Heart right ventricle (tissue), 16 donors: ENCODE measurements around the gene PKN2. TPM values are rescaled to one million over a fixed set of nuclear protein-coding genes. Genes with fewer than 3 reads are reported as not detected.
A peak's percentile ranks its signal among the peaks of the same experiment; 100 is the strongest.

Experiments used
- ATAC-seq, 8 donors: fragments of 200-7000 bp; cut with Tn5 transposase; one replicate each; pipeline ENCODE4 v1.9.1; 2020; ENCODE audit warnings: mild to moderate bottlenecking in 8 of 8, moderate library complexity in 8 of 8, moderate number of reproducible peaks in 1 of 8
- DNase-seq, 2 donors: peaks; one replicate each; pipeline ENCODE4 v3.0.0-alpha.2; 2020
- H3K27ac ChIP-seq, 10 donors: fragments of 200-600 bp; sonication (generic) in 2 of 10; one replicate each; pipeline versions ENCODE4 v1.5.0 to v1.8.0; 2020 to 2022; ENCODE audit warnings: mild to moderate bottlenecking in 3 of 10
- H3K27me3 ChIP-seq, 7 donors: fragments of 200-600 bp; one replicate each; pipeline ENCODE4 v1.8.0; 2021 to 2022; ENCODE audit warnings: mild to moderate bottlenecking in 2 of 7
- H3K36me3 ChIP-seq, 9 donors: fragments of 200-600 bp; sonication (generic) in 1 of 9; one replicate each; pipeline versions ENCODE4 v1.5.0 to v1.8.0; 2020 to 2022; ENCODE audit warnings: mild to moderate bottlenecking in 2 of 9
- H3K4me1 ChIP-seq, 9 donors: fragments of 200-600 bp; sonication (generic) in 1 of 9; one replicate each; pipeline versions ENCODE4 v1.5.0 to v1.8.0; 2020 to 2022; ENCODE audit warnings: mild to moderate bottlenecking in 4 of 9
- H3K4me3 ChIP-seq, 10 donors: fragments of 200-600 bp; sonication (generic) in 2 of 10; one replicate each; pipeline versions ENCODE4 v1.5.0 to v1.8.0; 2020 to 2022; ENCODE audit warnings: mild to moderate bottlenecking in 7 of 10, moderate library complexity in 2 of 10
- H3K9me3 ChIP-seq, 11 donors: fragments of 200-600 bp in 10 of 11; sonication (generic) in 2 of 11; one replicate each; pipeline versions ENCODE4 v1.5.0 to v1.8.0; 2013 to 2022; ENCODE audit warnings: mild to moderate bottlenecking in 2 of 11, control low read depth in 1 of 11, moderate library complexity in 1 of 11
- CTCF ChIP-seq, 9 donors: fragments of 200-600 bp; sonication (generic) in 2 of 9; IDR thresholded peaks; one replicate each; pipeline versions ENCODE4 v1.5.0 to v1.8.0; 2021 to 2022; ENCODE audit warnings: antibody characterized with exemption in 9 of 9, mild to moderate bottlenecking in 5 of 9, moderate library complexity in 1 of 9
- WGBS, 2 donors: extraction: QIAGEN DNeasy Blood & Tissue Kit; methylation state at CpG; one replicate each; pipeline ENCODE4 v1.1.7; 2013; ENCODE audit warnings: inconsistent platforms in 1 of 2; 5-methylcytosine and 5-hydroxymethylcytosine counted together
- intact Hi-C, 10 donors: fragments of 100-400 bp; cut with DNase I; formaldehyde crosslinking; loops; one replicate each; pipeline versions ENCODE4 v1.11.1 to v1.14.2; 2022
- polyA plus RNA-seq, 2 donors: library from polyadenylated mRNA; stranded (reverse); fragments of 200-250 nt; gene quantifications; one replicate each; pipeline ENCODE4 v1.2.3, GENCODE V29; 2013
- total RNA-seq, 10 donors: library from RNA; stranded (reverse); fragmentation: NEBNext Ultra II Directional in 3 of 10; extraction: Animal tissue kit (Norgen Biotek cat#: 25700) in 3 of 10; gene quantifications; one replicate each; pipeline versions ENCODE4 v1.2.1 to v1.2.4, GENCODE V29; 2021 to 2023
- donor health status: Arrhythmogenic right ventricular cardiomyopathy.
- donor health status: ischemic (EF 13 %, LVEDD 7.1; RV severe dilation, severe dysfunction).
- donor health status: healthy with polysubstance abuse.
- donor health status: DM: no; HTN: yes; CAD: no.
- donor health status: DM: no; HTN: no; CAD: no.
- donor health status: ischemic (EF 25% LVEDD 6.9; RV normal size, moderate dysfunction).
- donor health status: ischemic (EF 25% LVEDD 5.7; RV mildly dilated, moderate dysfunction).
- donor health status: healthy.
- donor health status: DM: yes; HTN: yes; CAD: no.
- donor health status: Ischemic cardiomyopathy.
- donor health status: ischemic (EF 35%, LVEDD 5.7; RV mildly dilated, moderate dysfunction).
- donor health status: nonischemic (EF 11% LVEDD 7.7; RV severe dilation, severe dysfunction).
- donor health status: DM: yes; HTN: yes; CAD: no.
- donor health status: PGD.
- donor health status: ischemic (EF 29% LVEDD 5.4; RV normal size, mild dysfunction).
- donor health status: nonischemic (EF 23%, LVEDD 6.1; RV moderate dilation, normal function).

Gene PKN2
- total and polyA plus RNA-seq, 12 donors, result 6.2 to 42.8 (median 33.6) TPM

GRCh38 chr1:88873737-88874349 is 189.8 kb downstream of the PKN2 start:
- Histone ChIP-seq H3K36me3 (peaks cover 0 to 22% (median 0%) of the 10 kb centered on the region in 9 donors), H3K4me3 (no peak overlapping the region), H3K27ac (peak overlapping the region in 1 of 10 donors; percentile 59), H3K27me3 (no peaks in the 10 kb centered on the region), H3K9me3 (no peaks in the 10 kb centered on the region), H3K4me1 (peaks cover 0 to 53% (median 37%) of the 10 kb centered on the region in 9 donors)
- ATAC-seq (no peak), DNase-seq (no peak)
- 56 to 62% methylated on average over 5 of the region's 5 CpGs for WGBS, 2 donors
- intact Hi-C loops, result loop anchor here in 3 of 10 donors (2.0 to 10.0 kb wide), 3 partner anchors 217 to 219 kb away; no protein-coding TSS in a partner anchor
- TF ChIP-seq CTCF (IDR thresholded peaks at IDR 0.05), result no peak

GRCh38 chr1:88875595-88875994 is 191.5 kb downstream of the PKN2 start:
- DNase-seq (no peak), ATAC-seq (no peak)
- intact Hi-C loops, result loop anchor here in 5 of 10 donors (2.0 to 10.0 kb wide), 3 partner anchors 218 to 221 kb away; no protein-coding TSS in a partner anchor
- no peak overlapping the region for H3K4me3 ChIP-seq
- H3K36me3 ChIP-seq, result peaks cover 0 to 39% (median 3%) of the 10 kb centered on the region in 9 donors
- H3K9me3 ChIP-seq, result no peaks in the 10 kb centered on the region
- TF ChIP-seq CTCF (IDR thresholded peaks at IDR 0.05), result no peak
- H3K4me1 ChIP-seq, result peaks cover 0 to 54% (median 35%) of the 10 kb centered on the region in 9 donors
- no peak overlapping the region for H3K27ac ChIP-seq
- H3K27me3 ChIP-seq, result no peaks in the 10 kb centered on the region
- WGBS, 2 donors, result 92 to 93% methylated on average over 4 of the region's 4 CpGs

GRCh38 chr1:88876573-88877365 is 192.7 kb downstream of the PKN2 start:
- ATAC-seq (no peak), DNase-seq (no peak)
- no peak overlapping the region for H3K4me3 ChIP-seq
- intact Hi-C loops, result loop anchor here in 5 of 10 donors (2.0 to 10.0 kb wide), 3 partner anchors 219 to 222 kb away; no protein-coding TSS in a partner anchor
- no peaks in the 10 kb centered on the region for H3K27me3 ChIP-seq
- H3K9me3 ChIP-seq, result no peaks in the 10 kb centered on the region
- 71 to 74% methylated on average over 5 of the region's 5 CpGs for WGBS, 2 donors
- no peak overlapping the region for H3K27ac ChIP-seq
- no peak for TF ChIP-seq CTCF (IDR thresholded peaks at IDR 0.05)
- H3K36me3 ChIP-seq, result peaks cover 0 to 43% (median 4%) of the 10 kb centered on the region in 9 donors
- peaks cover 0 to 51% (median 37%) of the 10 kb centered on the region in 9 donors for H3K4me1 ChIP-seq

GRCh38 chr1:88877382-88877825 is 193.3 kb downstream of the PKN2 start:
- TF ChIP-seq CTCF (IDR thresholded peaks at IDR 0.05), result peak; percentile 21 to 76 (median 59)
- Histone ChIP-seq H3K27ac (no peak overlapping the region), H3K27me3 (no peaks in the 10 kb centered on the region), H3K4me3 (no peak overlapping the region), H3K9me3 (no peaks in the 10 kb centered on the region), H3K4me1 (peaks cover 0 to 51% (median 37%) of the 10 kb centered on the region in 9 donors), H3K36me3 (peaks cover 0 to 46% (median 4%) of the 10 kb centered on the region in 9 donors)
- DNase-seq, result no peak
- no peak for ATAC-seq
- intact Hi-C loops, result loop anchor here in 5 of 10 donors (2.0 to 10.0 kb wide), 3 partner anchors 220 to 223 kb away; no protein-coding TSS in a partner anchor
- 39 to 47% methylated on average over 6 of the region's 6 CpGs for WGBS, 2 donors
